Activated CD4-positive, alpha-beta T cell treated with anti-CD3 and anti-CD28 coated beads, Interleukin-2, amount 10 ng/mL, durations not matched to agents 7 days and 5 days (primary cell): ENCODE results near the gene XBP1. TPM values are rescaled to one million over a fixed set of nuclear protein-coding genes. Genes with fewer than 3 reads are reported as not detected.

Experiments
- CTCF ChIA-PET: fragments of 350-600 bp; sonication (Branson Sonifier 250); formaldehyde crosslinking; loops from one replicate; lab custom pipeline; 2021; ENCODE audit warnings: antibody characterized with exemption; lab: Charles Lee
- POLR2A ChIA-PET: fragments of 350-600 bp; sonication (Branson Sonifier 250); formaldehyde crosslinking; loops from one replicate; lab custom pipeline; 2021; ENCODE audit warnings: antibody characterized with exemption; lab: Charles Lee
- DNase-seq: peaks from one replicate; pipeline ENCODE4 v3.0.0-alpha.2; 2020
- H3K27ac Mint-ChIP-seq: one replicate; pipeline ENCODE4 v1.8.0; 2021; ENCODE audit warnings: mild to moderate bottlenecking, moderate library complexity, mixed read lengths
- H3K27me3 Mint-ChIP-seq: one replicate; pipeline ENCODE4 v1.8.0; 2021; ENCODE audit warnings: mixed read lengths
- H3K36me3 Mint-ChIP-seq: one replicate; pipeline ENCODE4 v1.8.0; 2021; ENCODE audit warnings: low read depth, mixed read lengths
- H3K4me1 Mint-ChIP-seq: one replicate; pipeline ENCODE4 v1.8.0; 2021; ENCODE audit warnings: mixed read lengths
- H3K4me3 Mint-ChIP-seq: one replicate; pipeline ENCODE4 v1.8.0; 2021; ENCODE audit warnings: mild to moderate bottlenecking, moderate library complexity, mixed read lengths
- H3K9me3 Mint-ChIP-seq: one replicate; pipeline ENCODE4 v1.8.0; 2021; ENCODE audit warnings: mixed read lengths
- total RNA-seq, 2 experiments: library from RNA; stranded (reverse); gene quantifications; one replicate each; pipeline ENCODE4 v1.2.3, GENCODE V29; 2021

XBP1 gene
- total RNA-seq, 2 experiments from 2014 or later: 159 to 184 TPM

GRCh38 chr22:28750471-28750881 is 49.9 kb downstream of the XBP1 start:
- POLR2A ChIA-PET: no interaction called here
- Mint-ChIP-seq H3K4me3 (no peak overlapping the region), H3K36me3 (peaks cover 24% of the 10 kb centered on the region), H3K27me3 (no peaks in the 10 kb centered on the region), H3K27ac (no peak overlapping the region), H3K4me1 (peaks cover 14% of the 10 kb centered on the region), H3K9me3 (no peaks in the 10 kb centered on the region)
- CTCF ChIA-PET: interaction anchor here (0.6 to 0.7 kb wide), 2 partner anchors 244 to 794 kb away, joined by 3 to 4 read pairs; no protein-coding TSS in a partner anchor
- no peak for DNase-seq

Other genes with a start within 250 kb of the XBP1 start
- gene TTC28, start 120.7 kb downstream of the XBP1 start, total RNA-seq: 1 to 10 TPM in 1 of 2 experiments, under 1 TPM in 1; 0.74 to 1.2 TPM
- gene CHEK2, start 58.7 kb downstream of the XBP1 start, total RNA-seq: 10 to 100 TPM; 50.8 to 57.6 TPM
- 10 to 100 TPM in 1 of 2 experiments, 1 to 10 TPM in 1; 8.9 to 10.6 TPM for gene HSCB, start 58.5 kb downstream of the XBP1 start, total RNA-seq
- 10 to 100 TPM; 30.2 to 31.9 TPM for gene CCDC117, start 27.9 kb downstream of the XBP1 start, total RNA-seq
- gene ZNRF3, start 83.0 kb upstream of the XBP1 start, total RNA-seq: under 1 TPM; 0.58 to 0.72 TPM